Measurements from ENCODE around the gene UNCX. TPM values are rescaled to one million over a fixed set of nuclear protein-coding genes. Genes with fewer than 3 reads are reported as not detected.

UNCX gene
- polyA plus RNA-seq, 1 donor (not counting 4 experiments of a cell fraction or from before 2014, with no cell fraction given): not detected

DNA sequence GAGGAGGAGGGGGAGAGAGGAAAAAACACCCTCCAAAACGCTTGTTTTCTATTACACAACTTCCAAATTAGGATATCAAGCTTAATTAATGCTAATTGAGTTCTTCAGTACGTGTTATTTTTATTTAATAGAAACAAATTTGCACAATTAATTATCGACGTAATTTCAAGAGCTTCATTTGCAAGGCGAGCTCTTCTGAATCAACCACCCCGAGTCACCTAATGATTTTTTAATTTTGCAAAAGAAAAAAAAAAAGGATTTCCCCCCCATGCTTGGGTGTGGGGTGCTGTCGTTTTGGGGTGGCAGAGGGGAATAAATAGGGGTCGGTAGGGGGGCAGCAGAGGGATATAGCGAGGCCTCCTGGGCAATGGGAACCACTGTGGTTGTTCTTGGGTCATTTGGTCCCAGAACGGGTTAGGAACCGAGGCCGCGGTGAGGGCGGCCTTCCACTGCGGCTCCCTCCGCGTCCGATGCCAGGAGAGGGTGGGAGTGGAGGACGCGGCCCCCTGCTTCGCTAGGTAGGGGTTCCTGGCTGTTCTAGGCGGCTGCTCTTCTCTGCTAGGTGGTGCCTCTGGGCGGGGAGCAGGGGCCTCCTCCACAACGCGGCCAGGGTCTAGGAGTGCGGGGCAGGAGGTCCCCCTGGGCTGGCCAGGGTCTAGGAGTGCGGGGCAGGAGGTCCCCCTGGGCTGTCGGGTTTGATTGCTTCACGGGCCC, 7.3 kb downstream of the UNCX start:
- peak; percentile 13 for TF ChIP-seq EZH2 (IDR thresholded peaks at IDR 0.05; ENCODE audit: low read length)
- TF ChIP-seq, protein P1, sequence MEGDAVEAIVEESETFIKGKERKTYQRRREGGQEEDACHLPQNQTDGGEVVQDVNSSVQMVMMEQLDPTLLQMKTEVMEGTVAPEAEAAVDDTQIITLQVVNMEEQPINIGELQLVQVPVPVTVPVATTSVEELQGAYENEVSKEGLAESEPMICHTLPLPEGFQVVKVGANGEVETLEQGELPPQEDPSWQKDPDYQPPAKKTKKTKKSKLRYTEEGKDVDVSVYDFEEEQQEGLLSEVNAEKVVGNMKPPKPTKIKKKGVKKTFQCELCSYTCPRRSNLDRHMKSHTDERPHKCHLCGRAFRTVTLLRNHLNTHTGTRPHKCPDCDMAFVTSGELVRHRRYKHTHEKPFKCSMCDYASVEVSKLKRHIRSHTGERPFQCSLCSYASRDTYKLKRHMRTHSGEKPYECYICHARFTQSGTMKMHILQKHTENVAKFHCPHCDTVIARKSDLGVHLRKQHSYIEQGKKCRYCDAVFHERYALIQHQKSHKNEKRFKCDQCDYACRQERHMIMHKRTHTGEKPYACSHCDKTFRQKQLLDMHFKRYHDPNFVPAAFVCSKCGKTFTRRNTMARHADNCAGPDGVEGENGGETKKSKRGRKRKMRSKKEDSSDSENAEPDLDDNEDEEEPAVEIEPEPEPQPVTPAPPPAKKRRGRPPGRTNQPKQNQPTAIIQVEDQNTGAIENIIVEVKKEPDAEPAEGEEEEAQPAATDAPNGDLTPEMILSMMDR (optimal IDR thresholded peaks at IDR 0.05 in 1 of 3, IDR thresholded peaks at IDR 0.05 in 1 of 3, conservative IDR thresholded peaks at IDR 0.05 in 1 of 3; ENCODE audit: extremely low read depth in 1 of 3, insufficient read depth in 2 of 3, low read length in 3 of 3): no peak
- Histone ChIP-seq H2AFZ (ENCODE audit: control insufficient read depth, low read length) (no peak overlapping the region), H3K9me3 (ENCODE audit: control insufficient read depth, low read depth, low read length) (no peaks in the 10 kb centered on the region), H3K79me2 (ENCODE audit: control insufficient read depth, insufficient read depth, low read length) (no peaks in the 10 kb centered on the region), H3K27me3 (ENCODE audit: control insufficient read depth, extremely low read depth, insufficient read depth, low read length) (peaks cover 90% of the 10 kb centered on the region), H3K27ac (ENCODE audit: control insufficient read depth, insufficient read depth, low read length) (no peak overlapping the region), H3K4me3 (ENCODE audit: control insufficient read depth in 2 of 3, extremely low read depth in 1 of 3, insufficient read depth in 2 of 3, low read depth in 1 of 3, low read length in 3 of 3) (no peak overlapping the region), H3K4me1 (ENCODE audit: control insufficient read depth, extremely low read depth, insufficient read depth, low read length) (no peaks in the 10 kb centered on the region), H3K9ac (ENCODE audit: control insufficient read depth, extremely low read depth, insufficient read depth, low read length) (no peak overlapping the region), H4K20me1 (ENCODE audit: control insufficient read depth, extremely low read depth, insufficient read depth, low read length) (peaks cover 2% of the 10 kb centered on the region), H3K9me1 (ENCODE audit: control insufficient read depth, extremely low read depth, insufficient read depth, low read length) (no peaks in the 10 kb centered on the region), H3K36me3 (ENCODE audit: control insufficient read depth in 2 of 2, extremely low read depth in 1 of 2, insufficient read depth in 2 of 2, low read length in 2 of 2) (no peaks in the 10 kb centered on the region), H3K4me2 (ENCODE audit: control insufficient read depth, extremely low read depth, insufficient read depth, low read depth, low read length) (no peak overlapping the region)
- dilution Hi-C loops (cut with MboI; ENCODE audit: extremely low pct_ligation_motif_present, low sequenced_read_pairs): no loop called here
- FAIRE-seq (no peak), DNase-seq (ENCODE audit: low read depth, low spot score) (no peak)

DNA sequence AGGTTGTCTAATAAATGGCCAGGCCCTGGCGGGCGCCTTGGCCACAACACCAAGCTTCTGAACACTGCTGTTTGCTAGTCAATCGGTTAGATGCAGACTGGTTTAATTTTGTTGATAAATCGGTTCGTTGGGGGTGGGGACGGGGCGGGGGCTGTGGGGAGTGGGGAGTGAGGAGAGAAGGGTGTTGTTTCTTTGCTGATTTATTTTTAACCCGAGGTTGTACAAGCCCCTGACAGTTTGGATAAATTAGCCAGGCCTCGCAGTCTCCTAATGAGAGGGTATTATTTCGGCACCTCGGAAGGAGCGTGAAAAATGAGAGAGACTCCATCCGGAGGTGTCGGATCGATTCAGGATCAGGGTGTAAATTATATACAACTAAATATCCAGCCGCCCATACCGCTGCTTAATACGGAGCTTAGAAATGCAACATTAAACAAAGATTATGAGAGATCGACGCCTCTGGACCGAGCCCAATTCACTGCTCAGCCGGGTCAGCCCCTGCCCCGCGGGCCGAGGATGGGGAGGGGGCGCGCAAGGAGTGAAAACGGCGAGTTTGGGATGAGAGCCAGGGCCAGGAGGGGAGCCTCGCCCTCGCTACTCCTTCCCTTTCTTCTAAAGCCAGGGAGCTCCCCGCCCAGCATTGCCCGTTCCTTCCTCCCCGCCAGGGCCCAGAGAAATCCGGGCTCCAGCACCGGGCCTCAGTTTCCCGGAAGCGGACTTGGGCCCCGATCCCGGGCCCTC, 8.0 kb downstream of the UNCX start:
- H3K9me3 ChIP-seq (ENCODE audit: control insufficient read depth, low read depth, low read length): no peaks in the 10 kb centered on the region
- H3K4me1 ChIP-seq (ENCODE audit: control insufficient read depth, extremely low read depth, insufficient read depth, low read length): no peaks in the 10 kb centered on the region
- no peak for FAIRE-seq
- no peak overlapping the region for H3K4me2 ChIP-seq (ENCODE audit: control insufficient read depth, extremely low read depth, insufficient read depth, low read depth, low read length)
- H3K9me1 ChIP-seq (ENCODE audit: control insufficient read depth, extremely low read depth, insufficient read depth, low read length): no peaks in the 10 kb centered on the region
- no peaks in the 10 kb centered on the region for H3K79me2 ChIP-seq (ENCODE audit: control insufficient read depth, insufficient read depth, low read length)
- peaks cover 2% of the 10 kb centered on the region for H4K20me1 ChIP-seq (ENCODE audit: control insufficient read depth, extremely low read depth, insufficient read depth, low read length)
- peaks cover 90% of the 10 kb centered on the region for H3K27me3 ChIP-seq (ENCODE audit: control insufficient read depth, extremely low read depth, insufficient read depth, low read length)
- H3K27ac ChIP-seq (ENCODE audit: control insufficient read depth, insufficient read depth, low read length): no peak overlapping the region
- DNase-seq (ENCODE audit: low read depth, low spot score): no peak
- no peaks in the 10 kb centered on the region for H3K36me3 ChIP-seq (ENCODE audit: control insufficient read depth in 2 of 2, extremely low read depth in 1 of 2, insufficient read depth in 2 of 2, low read length in 2 of 2)
- H3K9ac ChIP-seq (ENCODE audit: control insufficient read depth, extremely low read depth, insufficient read depth, low read length): no peak overlapping the region
- dilution Hi-C loops (cut with MboI; ENCODE audit: extremely low pct_ligation_motif_present, low sequenced_read_pairs): no loop called here
- H2AFZ ChIP-seq (ENCODE audit: control insufficient read depth, low read length): no peak overlapping the region
- TF ChIP-seq EZH2 (IDR thresholded peaks at IDR 0.05; ENCODE audit: low read length): peak; percentile 95
- TF ChIP-seq, protein P1 (optimal IDR thresholded peaks at IDR 0.05 in 1 of 3, IDR thresholded peaks at IDR 0.05 in 1 of 3, conservative IDR thresholded peaks at IDR 0.05 in 1 of 3; ENCODE audit: extremely low read depth in 1 of 3, insufficient read depth in 2 of 3, low read length in 3 of 3): no peak
- H3K4me3 ChIP-seq (ENCODE audit: control insufficient read depth in 2 of 3, extremely low read depth in 1 of 3, insufficient read depth in 2 of 3, low read depth in 1 of 3, low read length in 3 of 3): no peak overlapping the region

Measured in keratinocyte (primary cell).